Dermis microvascular lymphatic vessel endothelial cell (primary cell): ENCODE measurements around the gene PNPLA8. TPM values are rescaled to one million over a fixed set of nuclear protein-coding genes. Genes with fewer than 3 reads are reported as not detected.
A peak's percentile ranks its signal among the peaks of the same experiment; 100 is the strongest.
"Not testable (repeated sequence)": the region's sequence is repeated elsewhere in the genome, so short reads cannot be mapped to it uniquely, and the experiment has no call there.

ENCODE experiments used
- DNase-seq, 2 donors: peaks; one replicate each; pipeline versions ENCODE4 v3.0.0 to v3.0.0-alpha.2; 2010; ENCODE audit warnings: low read depth in 2 of 2
- total RNA-seq: library from RNA; depleted of rRNA; stranded (reverse); fragments of >200 nt; gene quantifications from 2 replicates; pipeline ENCODE4 v1.2.1, GENCODE V29; 2014

PNPLA8 gene
- total RNA-seq, 1 donor from 2014 or later, result 25.0 TPM

DNA sequence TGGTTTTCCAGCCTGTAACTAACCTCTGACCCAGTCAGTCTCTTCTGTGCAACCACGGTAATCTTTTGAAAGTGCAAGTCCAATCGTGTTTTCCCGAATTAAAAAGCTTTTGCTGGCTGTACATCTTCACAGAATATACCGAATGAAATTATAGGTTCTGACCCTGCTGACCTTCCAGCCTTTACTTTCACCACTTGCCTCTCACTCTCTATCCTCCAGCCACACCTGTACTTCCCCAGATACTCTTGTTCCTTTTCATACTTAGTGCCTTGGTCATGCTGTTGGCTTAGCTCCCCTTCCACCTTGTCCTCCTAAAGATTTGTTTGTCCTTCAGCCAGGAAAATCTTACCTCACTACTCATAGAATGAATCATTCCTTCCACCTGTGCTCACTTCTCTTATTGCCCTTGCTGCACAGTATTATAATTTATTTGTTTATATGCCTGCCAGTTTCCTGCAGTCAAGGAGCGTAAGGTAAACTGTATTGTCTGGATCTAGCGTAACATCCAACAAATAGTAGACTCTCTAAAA, 2.3 kb upstream of the PNPLA8 start:
- no peak for DNase-seq

GRCh38 chr7:108526768-108527017, 758 bp upstream of the PNPLA8 start:
- DNase-seq, result no peak

DNA sequence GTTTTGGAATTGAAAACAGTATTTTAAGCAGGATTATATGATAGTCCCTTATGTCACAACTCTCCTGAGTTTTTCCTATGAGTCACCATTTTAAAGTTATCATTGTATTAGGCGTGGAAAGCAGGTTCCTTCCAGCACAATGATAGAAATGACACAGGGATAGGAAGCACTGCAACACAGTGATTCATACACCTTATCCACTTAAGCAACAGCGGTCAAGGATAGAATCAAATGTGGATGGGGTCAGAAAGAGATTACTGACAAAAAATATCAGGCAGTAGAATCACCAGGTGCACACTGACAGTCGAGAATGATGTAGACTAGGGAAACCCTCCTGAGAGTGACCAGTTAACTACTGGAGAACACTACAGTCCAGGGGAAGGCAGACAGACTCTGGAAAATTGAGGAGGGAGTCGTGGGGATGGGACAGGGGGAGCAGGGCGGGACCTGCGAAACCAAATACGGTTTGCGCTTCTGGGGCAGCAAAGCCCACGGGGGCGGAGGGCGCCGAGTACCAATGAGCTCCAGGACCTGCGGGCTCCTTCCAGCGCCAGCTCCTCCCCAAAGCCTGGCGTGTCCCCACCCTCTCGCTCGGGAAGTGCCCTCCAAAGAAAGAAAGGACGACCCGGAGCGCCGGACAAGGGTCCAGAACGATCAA, 479 bp downstream of the PNPLA8 start:
- DNase-seq, result peak; percentile 83 to 86

DNA sequence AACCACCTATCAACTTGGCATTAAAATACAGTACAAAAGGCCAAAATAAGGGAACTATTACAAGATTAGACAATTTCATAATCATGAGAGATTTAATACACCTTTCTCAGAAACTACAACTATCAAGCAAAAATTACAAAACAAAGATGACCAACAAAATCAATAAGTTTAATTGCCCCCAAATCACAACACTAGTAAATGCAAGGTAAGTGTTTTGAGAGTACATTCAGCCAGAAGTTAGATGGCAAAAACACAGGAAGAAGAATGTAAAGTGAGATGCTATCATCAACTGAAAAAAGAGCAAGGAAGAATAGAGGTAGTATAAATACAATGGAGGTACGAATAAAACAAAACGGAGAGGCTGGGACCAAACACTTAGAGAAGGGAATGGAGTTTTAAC, 3.2 kb downstream of the PNPLA8 start:
- DNase-seq, result no peak

DNA sequence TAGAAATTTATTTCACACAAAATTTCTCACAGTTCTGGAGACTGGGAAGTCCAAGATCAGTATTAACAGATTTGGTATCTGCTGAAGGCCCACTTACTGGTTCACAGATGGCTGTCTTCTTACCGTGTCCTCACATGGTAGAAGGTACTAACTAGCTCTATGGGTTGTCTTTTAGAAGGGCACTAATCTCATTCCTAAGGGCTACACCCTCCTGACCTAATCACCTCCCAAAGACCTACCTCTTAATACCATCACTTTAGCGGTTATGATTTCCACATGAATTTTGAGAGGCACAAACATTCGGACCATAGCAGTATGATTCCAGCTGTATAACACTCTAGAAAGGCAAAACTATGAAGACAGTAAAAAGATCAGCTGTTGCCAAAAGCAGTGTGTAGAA, 8.0 kb downstream of the PNPLA8 start:
- DNase-seq, result no peak

DNA sequence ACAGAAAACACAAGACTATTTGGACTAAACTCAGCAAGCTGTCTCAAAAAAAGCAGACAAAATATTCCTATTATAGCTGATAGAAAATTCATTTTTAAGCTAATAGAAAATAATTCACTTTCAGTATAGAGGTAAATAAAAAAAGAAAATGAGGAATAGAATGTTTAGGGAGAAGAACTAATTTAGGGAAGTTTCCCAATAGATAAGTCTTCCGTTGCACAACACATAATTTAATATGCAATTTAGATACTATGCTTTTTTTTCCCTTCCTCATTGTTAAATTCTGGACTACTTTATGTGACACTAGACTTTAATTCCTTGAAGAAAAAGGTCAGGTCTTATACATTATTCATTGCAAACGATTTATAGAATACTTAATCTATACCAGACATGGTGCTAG, 10.3 kb downstream of the PNPLA8 start:
- no peak for DNase-seq

DNA sequence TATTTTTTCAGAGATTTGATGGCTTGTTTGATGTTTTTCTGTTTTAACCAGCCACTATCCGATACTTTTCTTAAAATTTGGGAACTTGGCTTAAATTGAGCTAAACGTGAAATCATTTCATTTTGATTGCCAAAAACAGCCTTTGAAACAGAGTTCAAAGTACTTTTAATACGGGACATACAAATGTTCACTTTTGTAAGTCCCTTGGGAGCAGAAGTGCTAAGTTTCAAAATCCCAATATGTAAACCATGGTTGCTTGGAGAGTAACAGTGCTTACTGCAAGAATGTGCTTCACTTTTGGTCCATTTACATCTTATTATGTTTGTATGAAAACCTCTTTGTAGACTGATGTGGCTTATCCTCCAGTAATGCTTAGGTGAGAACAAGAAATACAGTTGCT, 10.9 kb downstream of the PNPLA8 start:
- DNase-seq, result no peak

GRCh38 chr7:108511939-108512338, 14.0 kb downstream of the PNPLA8 start:
- DNase-seq, result no peak

DNA sequence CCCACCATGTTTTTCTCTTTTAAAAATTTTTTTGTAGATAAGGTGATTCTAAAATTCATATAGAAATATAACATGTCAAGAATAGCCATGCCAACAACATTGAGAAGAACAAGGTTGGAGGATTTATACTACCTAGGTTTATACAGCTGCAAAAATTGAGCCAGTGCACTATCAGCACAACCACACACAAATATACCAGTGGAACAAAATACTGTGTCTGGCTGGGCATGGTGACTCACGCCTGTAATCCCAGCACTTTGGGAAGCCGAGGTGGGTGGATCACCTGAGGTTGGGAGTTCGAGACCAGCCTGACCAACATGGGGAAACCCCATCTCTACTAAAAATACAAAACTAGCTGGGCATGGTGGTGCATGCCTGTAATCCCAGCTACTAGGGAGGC, 21.4 kb downstream of the PNPLA8 start:
- not testable (repeated sequence) for DNase-seq

- DNase-seq, result no peak
Measured at GRCh38 chr7:108503112-108504026, 22.6 kb downstream of the PNPLA8 start.

DNA sequence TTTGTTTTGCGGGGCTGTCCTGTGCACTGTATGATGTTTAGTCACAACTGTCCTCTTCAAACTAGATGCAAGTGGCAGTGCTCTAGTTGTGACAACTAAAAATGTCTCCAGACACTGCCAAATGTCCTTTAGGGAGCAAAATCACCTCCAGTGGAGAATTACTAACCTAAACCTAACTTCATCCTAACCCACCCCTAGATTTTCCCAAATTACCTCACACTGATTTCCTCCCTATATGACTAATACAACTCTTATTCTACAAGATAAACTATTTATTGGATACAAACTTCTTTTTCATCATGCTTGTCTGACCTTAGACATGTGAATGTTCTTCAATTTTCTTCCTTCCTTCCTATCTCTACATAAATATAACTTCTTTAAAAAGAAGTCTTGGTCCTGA, 26.4 kb downstream of the PNPLA8 start:
- DNase-seq, result no peak

DNA sequence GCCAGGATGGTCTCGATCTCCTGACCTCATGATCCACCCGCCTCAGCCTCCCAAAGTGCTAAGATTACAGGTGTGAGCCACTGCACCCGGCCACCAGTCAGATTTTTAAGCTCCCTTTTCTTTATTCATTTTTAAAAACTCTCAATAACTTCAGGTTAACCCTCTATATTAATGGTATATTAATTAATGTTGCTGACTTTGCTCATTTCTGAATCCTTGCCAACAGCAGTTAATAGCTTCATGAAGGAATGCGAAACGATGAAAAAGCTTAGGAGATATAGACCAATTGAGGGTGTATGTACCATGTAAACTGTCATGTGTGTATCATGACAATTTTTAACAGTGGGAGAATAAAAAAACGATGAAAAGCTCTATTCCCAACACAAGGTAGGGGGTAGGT, 27.5 kb downstream of the PNPLA8 start:
- no peak for DNase-seq

DNA sequence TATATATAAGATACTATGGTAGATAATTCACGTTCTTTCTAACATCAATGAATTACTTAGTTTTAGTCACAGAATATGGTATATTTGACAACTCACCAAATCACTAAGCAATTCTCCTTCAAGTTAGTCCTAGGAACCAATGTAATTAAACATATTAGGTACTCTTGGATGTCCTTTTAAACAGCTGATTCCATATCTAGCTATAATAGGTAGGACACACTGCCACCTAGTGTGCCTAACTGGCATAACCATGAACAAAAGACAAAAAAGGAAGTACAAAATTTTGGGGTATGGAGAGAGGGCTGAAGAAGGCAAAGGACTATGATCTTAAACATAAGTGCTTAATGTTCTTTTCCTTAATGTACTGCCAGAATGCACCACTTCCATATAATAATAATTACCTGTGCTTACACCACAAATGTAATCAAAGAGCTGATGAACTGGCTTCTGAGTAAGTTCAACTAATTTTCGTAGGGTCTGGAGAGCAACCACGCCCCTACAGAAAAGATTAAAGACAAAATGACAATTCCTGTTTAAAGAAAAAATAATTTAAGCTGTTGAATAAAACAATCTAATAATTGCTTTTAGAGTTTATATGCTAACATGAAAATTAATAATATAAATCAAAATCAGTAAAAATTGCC, 28.7 kb downstream of the PNPLA8 start:
- DNase-seq, result peak; percentile 31 to 53

DNA sequence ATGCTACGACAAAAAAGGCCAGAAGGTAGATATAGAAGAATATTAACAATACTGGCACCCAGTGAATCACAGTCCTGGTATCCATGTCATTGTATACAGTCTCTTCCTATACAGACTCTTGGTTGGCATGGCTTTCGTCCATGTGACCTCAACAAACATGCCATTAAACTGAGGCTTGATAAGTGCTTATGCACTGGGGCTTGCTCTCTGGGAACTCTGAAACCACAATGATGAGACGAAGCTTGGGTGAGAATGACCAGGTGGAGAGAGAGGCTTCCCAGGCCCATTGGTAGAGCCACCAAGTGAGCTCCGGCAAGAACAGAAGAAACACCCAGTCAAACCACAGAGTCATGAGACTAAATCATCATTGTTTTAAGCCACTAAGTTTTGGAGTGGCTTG, 33.2 kb downstream of the PNPLA8 start:
- peak in 1 of 2 donors; percentile 38 for DNase-seq

DNA sequence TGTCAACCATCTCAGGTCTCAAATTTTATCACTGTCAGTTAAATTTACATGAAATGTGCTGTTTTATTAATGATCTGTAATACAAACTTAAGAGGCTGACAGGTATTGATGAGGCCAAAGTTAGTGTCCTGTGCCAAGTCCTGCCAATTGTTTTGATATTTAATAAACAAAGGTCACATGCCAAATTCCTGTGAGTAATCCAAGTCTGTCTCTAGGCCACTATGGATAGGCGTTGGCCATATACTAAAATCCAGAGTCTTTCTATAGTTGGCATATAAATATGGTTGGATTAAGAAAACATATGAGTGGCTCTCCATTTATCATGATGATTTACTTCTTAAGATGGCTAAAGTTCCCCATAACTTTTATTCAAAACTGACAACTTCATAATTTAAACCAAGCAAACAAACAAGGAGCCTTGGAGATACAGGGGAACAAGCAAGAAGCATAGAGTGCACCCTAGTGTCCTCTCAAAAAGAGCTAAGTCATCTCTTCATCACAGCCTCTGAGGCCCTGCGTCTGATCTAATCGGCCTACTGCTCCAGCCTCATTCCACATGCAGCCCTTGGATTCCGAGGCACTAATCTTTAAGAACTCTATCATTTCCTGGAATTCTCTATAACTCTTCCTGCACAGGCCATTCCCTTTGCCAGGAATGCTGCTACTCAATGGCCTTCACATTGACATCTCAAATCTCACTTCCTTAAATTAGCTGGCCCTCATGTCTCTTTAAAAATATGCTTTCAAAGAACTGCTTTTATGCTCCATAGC, 37.0 kb downstream of the PNPLA8 start:
- DNase-seq, result peak in 1 of 2 donors; percentile 74

GRCh38 chr7:108487646-108488045, 38.3 kb downstream of the PNPLA8 start:
- DNase-seq, result no peak

DNA sequence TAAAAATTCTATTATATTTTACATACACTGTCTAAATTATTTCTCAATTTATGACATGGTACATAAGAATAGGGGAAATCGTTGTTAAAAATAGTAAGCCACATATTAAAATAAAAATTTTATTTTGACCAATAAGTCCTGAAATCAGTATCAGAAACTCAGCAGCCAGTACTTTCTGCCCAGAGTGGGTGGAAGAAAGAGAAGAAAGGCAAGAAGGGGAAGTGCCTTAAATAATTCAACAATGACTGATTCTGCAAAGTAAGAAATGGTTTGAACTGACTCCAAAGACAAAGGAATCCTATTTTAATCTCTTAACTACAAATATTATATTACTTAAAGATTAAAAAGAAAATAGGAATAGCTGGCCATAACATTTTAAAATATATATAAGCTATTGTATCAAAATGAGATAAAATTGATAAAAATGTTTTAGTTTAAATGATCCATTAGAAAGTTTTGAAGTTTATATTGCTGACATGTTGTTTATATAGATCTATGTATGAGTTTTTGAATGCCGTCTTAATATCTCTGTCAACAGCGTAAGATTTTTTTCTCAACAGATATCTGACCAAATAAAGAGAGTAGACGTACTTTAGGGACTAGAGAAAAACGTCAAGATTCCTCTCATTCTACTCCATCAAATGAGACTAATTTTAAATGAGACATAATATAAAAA, 39.5 kb downstream of the PNPLA8 start:
- peak in 1 of 2 donors; percentile 35 for DNase-seq

DNA sequence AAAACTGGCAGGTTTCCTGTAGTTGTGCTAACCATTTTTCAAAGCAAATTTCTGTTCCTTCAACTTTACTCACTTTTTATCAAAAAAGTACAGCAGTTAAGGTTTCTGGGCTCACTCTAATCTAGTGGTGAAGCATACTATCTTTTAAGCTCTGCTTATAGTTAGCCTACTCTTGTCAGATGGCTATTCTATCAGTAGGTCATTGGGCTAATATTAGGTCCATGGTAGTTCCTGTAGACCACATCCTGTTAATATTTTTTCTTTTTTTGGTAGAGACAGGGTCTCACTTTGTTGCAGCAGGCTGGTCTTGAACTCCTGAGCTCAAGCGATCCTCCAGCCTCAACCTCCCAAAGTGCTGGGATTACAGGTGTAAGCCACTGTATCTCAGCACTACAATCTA, 41.8 kb downstream of the PNPLA8 start:
- DNase-seq, result no peak

DNA sequence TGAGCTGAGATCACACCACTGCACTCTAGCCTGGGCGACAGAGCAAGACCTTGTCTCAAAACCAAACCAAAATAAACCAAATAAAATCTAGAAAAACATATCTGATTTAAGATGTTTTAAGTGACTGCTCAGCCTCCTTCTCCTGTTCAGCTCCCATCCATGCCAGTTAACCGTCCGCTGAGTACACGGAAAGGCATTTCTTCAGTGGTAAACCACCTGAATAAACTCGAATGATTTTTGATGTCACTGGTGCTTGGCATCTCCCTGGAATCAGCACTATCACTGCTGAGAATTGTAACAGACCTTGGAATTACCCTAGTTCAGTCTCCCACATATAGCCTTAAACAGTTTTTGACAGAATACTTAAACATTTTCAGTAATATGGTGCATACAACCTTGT, 45.6 kb downstream of the PNPLA8 start:
- DNase-seq, result no peak

DNA sequence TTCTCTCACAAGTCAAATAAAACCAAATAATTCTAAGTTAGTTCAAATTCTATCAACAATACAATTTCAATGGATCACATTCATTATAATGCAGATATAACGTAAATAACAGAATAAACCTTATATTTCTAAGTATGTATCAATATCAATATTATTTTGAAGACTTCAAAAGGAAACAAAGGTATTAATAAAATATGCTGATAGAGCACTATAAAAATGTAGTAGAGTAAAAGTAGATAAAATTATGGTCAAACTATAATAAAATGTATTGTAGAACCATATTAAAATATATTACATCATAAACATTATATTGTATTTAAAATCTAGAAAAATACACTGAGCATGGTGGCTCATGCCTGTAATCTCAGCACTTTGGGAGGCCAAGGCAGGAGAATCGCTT, 46.2 kb downstream of the PNPLA8 start:
- DNase-seq, result no peak

GRCh38 chr7:108479118-108479517, 46.8 kb downstream of the PNPLA8 start:
- DNase-seq, result no peak
